GM18517 (cell line): ENCODE results near the gene CLEC18C.
"Not testable (repeated sequence)": the region's sequence is repeated elsewhere in the genome, so short reads cannot be mapped to it uniquely, and the experiment has no call there.

Source experiments
- ATAC-seq: cut with Tn5 transposase; IDR thresholded peaks from one replicate; pipeline ENCODE4 v1.9.1; 2021; ENCODE audit warnings: mild to moderate bottlenecking, moderate library complexity; ENCODE audit not compliant: unreplicated experiment

CLEC18C gene

DNA sequence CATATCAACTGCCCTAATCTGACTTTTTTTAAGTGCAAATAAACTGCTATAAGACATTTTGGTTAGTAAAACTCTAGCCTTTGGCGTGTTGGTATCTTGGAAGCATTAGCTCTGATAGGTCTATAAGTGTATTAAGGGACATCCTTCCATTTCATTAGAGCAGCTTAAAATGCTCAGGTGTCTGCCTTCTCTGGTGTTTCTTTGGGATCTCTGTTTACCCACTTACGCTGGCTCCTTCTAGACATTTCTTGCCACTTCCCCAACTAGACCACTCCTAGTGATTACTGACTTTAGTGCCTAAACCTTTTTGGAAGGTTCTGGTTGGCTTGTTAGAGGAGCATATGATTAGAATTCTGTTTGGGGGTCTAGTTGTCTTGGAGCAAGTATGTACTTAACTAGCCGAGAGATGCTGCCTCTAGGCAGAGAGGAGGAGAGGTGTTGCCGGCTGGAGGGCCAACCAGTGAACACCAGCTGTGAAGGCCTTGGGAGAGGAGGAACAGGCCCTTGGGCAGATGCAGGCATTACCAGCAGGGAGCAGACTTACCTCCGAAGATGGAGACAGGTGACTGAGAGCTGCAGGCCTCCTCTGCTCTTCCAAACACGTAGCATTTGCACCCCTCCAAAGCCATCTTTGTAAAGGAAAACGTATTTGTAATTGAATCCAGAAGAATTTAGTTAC, 15.2 kb upstream of the CLEC18C start:
- no peak for ATAC-seq

DNA sequence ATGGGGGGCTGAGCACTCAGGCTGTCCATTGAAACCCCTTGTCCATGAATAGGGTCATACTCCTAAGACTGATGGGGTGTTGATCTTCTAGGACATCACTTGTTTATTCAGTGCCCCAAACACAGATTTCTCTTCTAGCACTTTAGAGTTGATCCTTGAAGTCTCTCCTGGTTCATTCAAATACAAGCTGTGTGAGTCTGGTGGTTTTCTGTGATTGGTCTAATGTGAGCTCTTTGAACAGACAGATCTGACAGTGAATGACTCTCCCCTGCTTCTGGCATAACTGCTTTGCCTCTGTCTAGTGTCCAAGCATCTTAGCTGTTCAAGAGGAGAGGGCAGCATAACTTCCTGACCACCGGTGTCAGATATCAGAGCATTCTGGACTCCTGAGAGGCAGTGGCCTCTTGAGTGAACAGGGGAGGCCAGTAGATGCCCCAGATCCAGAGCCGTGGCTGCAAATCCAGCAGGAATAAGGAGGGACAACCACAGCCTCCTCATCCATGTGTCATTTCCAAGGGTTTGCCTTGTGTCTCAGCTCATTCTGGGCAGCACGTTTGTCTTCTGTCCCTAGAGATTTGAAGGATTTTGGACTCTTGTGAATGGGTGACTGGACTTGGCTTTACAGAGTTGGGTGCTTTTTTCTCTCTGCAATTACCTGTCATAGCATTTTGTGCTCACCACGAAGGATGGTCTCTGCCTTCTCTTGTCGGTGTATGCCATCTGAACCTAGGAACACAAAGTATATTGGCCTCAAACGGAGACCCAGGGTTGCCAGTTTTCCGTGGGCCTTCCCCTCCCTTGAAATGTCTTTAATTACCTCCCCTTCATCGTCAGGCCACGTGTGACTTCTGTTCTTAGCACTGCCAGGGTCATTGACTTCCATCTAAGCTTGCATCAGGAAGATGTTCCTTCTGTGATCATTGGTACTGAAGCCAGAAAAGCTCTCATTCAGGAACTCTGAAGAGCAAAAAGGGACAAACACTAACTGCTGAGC, 13.9 kb upstream of the CLEC18C start:
- no peak for ATAC-seq

DNA sequence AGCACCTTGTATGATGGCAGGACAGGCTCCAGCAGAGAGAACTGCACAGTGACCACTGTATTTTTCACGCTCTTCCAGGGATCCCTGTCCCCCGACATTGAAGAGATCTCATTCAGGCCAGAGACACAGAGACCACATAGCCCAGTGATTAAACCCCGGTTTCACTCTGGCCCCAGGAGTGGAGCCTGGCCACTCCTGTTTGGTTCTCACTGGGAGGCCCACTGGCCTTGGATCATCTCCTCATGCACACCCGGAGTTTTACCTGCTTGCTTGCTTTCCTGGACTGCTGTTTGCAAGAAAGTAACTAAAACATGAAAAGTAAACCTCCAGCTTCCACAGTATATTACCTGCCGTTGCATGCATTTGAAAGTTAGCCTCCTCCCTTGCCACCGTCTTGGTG, 13.2 kb upstream of the CLEC18C start:
- ATAC-seq: no peak

DNA sequence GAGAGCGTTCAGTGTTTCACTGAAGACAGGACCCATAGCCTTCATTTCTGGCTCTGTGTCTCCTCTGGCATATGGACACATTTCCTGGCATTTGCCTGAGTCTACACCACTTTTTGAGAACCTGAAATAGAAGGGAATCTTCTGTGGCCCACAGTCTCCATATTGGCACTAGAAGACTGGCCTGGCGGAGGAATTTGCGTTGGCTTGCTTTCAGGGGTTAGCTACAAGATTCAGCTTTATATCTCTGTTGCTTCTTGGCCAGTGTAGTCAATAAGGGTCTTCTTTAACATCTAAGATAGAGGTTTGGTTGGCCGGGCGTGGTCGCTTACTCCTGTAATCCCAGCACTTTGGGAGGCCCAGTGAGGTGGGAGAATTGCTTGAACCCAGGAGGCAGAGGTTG, 12.8 kb upstream of the CLEC18C start:
- no peak for ATAC-seq

DNA sequence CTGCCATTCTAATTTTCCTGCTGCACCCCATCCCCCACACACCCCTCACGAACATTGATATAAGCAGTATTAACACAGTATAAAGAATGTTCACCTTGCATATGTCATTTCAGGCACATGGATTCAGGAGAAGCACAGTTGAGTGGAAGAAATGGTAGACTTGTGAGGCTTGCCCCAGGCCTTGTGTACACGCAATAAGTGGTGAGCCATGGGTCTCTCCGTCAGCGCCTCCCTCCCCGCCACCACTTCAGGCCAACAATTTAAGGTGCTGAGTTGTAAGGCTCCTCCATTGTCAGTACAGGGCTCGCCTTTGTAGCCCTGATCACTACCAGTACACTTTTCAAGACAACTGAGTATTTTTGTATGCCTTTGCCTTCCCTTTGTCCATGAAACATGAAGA, 12.2 kb upstream of the CLEC18C start:
- no peak for ATAC-seq

DNA sequence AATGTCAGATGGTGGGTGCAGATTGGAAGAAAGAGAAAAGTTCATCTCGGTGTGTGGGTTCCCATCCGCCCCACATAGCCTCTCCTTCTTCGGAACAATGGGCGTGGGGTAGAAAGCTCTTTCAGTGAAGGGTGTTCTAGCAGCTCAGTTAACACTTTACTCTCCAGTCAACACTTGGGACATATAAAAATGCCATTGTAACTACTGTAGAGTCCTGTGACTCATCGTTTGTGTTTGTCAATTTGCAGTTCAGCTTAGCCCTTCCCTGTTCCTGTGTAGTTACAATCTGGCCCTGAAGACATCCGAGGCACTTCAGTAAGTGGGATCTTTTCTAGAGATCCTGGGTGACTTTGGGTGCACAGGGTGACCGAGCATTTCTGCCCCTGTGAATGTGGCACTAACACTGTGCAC, 11.5 kb upstream of the CLEC18C start:
- no peak for ATAC-seq

DNA sequence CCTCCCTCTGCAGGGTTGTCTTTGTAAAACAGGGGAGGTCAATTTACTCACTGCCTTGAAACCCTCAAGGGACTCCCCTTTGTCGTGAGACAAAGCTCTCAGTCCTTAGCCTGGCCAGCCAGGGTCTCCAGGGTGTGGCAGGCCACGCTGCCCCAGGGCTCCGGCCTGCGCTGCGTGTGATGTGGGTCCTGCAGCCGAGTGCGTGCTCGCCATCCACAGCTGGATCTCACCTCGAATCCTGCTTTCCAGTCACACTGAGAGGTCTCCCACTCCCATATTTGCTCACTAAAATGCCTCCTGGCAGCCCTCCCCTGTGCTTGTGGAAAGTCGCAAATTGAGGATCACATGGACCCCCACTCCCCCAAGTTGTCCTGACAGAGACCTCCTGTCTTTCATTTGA, 10.0 kb upstream of the CLEC18C start:
- ATAC-seq: no peak

DNA sequence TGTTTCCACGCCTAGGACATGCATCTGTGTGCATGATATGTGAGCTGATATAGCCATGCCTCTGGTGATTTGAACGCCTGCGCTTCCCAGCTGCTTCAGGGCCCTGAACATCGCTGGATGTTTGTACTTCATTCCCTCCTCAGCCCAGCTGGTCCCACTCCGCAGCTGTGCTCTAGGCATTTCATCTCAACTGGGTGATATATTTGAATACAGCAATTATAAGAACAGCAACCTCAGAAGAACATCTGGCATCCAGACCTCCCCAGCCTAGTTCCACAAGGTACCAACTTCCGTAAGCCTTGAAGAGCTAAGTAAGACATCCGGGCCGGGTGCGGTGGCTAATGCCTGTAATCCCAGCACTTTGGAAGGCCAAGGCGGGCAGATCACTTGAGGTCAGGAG, 6.9 kb upstream of the CLEC18C start:
- ATAC-seq: not testable (repeated sequence)

DNA sequence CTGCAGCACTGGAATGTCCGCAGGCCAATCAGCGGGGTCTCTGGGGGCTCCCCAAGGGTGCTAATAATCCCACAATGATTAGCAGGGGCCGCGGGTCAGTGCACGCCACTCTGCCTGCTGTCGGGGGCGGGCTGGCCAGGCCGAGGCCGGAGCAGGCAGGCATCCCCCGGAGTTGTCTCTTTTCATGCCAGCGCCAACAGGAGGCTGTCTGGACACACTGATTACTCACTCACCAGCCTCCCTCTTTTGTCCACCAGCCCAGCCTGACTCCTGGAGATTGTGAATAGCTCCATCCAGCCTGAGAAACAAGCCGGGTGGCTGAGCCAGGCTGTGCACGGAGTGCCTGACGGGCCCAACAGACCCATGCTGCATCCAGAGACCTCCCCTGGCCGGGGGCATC, 329 bp downstream of the CLEC18C start:
- ATAC-seq: not testable (repeated sequence)

DNA sequence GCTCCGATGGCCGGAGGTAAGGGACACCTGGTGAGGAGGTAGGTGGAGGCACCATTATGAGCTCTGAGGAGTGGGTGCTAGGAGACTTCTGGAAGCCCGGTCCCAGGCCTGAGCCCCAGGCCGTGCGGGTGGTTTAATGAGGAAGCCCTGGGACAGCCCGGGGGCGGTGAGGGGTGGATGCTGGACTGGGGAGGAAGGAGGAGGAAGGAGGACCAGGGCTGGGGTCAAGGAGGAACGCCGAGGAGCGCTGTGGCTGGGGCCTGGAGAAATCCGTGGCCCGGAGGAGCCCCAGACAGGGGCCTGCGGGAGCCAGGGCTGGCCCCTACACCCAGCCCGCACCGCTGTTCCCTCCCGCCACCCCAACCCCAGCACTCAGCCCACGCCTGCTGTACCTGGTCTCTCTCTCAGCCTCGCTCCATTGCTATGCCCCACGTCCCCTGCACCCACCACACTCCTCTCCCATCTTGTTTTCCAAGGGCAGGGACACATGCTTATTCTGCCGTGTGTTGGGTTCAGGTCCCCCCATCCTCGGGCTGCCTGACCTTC, 873 bp downstream of the CLEC18C start:
- ATAC-seq: not testable (repeated sequence)

DNA sequence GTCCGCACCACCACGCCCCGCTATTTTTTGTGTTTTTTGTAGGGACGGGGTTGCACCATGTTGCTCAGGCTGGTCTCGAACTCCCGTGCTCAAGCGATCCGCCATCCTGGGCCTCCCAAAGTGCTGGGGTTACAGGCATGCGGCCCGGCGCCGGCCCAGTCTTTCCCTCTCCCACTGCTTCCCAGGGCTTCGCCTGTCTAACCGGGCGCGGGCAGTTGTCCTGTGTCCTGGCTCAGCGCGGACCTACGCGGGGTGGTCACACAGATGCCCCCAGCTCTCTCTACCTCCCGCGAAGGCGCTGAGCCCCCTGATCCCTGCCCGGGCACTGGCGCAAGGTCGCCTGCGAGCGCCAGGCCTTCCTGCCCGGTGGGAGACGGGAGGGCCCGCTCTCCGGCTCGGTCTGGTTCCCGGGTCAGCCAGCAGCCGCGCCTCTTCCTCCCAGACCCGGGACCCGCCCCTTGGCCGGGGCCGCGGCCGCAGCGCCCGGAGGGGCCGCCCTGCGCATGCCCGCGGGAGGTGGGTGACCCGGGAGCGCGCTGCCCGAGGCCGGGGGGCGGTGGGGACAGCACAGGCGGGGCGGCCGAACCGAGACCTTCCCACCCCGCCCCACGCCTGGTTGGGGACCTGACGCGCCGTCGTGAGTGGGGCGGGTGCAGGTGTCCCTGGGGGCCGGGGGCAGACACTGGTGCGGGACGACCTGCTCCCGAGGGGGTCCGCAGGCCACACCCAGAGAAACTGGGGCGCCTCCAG, 14.4 kb downstream of the CLEC18C start:
- ATAC-seq: not testable (repeated sequence)

DNA sequence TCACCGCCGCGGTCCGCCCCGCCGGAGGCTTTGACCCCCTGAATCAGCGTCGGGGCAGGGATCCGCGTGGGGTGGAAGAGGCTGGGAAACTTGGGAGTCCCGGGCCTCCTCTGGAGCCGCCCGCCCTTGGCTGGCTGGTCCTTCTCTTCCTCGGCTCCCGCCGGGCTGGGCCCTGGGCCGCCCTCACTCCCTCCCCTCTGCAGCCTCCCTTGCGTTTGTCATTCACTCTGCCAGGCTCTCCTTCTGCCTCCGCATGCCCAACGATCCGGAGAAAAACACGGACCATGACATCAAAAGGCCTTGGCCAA, 15.0 kb downstream of the CLEC18C start:
- not testable (repeated sequence) for ATAC-seq

DNA sequence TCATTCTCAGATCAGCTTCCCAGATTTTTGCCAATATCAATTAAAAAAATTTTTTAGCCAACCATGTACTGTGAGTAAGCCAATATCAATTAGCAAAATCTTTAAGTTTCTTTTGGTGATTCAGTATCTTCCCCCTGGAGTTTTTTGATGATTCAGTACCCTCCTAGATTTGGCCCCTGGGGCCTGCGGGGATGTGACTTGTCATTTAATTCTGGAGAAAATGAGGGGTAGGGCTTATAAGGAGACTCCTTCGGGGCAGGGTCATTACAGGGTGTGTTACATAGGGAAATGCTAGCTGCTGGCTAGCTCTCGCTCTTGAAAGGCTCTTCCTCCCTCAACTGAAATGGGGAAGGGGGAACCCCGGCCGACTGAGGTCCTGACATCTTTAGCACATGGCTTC, 17.0 kb downstream of the CLEC18C start:
- not testable (repeated sequence) for ATAC-seq

DNA sequence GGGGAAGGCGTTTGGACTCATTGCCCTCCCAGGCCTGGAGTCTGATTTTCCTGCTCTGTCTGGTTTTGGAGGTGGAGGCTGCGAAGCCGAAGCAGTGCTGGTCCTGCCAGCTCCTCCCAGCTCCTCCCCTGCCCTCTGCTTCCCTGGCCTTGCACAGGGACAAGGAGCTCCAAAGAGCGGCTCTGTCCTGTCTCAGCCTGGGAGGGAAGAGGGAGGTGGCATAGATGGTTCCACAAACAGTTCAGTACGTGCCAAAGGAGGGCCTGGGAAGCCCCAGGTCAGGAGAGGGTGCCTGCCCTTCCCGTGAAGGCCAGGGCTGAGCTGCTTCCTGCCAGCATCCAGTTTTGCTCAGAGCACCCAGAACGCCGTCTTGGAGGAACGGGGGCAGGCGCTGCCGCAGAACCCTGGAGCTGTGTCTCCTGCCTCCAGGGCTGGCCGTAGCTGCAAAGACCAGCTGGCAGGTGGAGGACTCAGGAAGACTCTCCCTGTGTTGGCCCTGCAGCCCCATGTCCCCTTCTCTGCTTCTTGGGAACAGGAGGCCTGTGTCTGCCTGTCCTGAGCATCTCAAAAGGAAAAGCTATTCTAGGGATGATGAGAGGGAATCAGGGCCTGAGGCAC, 23.2 kb downstream of the CLEC18C start:
- ATAC-seq: not testable (repeated sequence)

DNA sequence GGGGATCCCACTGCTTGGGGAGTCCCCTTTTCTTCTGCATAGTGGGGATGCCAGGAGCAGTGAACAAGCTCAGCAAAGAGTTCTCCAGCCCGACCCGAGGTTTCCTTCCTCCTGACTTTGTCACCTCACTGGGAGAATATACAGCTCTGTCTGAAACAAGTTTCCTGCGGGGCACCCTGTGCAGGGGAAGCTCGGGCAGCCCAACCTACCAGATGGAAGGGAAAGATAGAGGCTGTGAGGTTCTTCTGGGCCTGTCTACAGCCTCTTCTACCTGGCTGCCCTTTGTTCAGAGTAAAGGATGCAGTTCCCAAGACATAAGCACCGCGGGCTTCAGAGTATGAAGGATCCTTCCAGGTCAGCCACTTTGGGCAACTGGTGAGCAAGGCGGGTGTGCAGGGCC, 24.0 kb downstream of the CLEC18C start:
- not testable (repeated sequence) for ATAC-seq

DNA sequence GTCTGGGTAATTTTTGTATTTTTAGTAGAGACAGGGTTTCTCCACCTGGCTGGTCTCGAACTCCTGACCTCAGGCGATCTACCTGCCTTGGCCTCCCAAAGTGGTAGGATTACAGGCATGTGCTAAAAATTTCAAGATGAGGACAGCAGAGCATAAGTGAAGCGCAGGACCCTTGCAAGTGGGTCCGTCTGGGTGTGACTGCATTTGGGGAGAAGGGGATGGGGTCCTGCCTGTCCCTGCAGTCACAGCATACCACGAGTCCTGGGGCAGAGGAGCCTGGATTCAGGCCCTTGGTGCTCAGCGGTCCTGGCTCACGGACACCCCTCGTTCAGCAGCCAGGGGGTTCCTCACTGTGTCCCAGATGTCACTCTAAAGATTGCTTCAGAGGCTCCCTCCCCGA, 24.6 kb downstream of the CLEC18C start:
- ATAC-seq: not testable (repeated sequence)

DNA sequence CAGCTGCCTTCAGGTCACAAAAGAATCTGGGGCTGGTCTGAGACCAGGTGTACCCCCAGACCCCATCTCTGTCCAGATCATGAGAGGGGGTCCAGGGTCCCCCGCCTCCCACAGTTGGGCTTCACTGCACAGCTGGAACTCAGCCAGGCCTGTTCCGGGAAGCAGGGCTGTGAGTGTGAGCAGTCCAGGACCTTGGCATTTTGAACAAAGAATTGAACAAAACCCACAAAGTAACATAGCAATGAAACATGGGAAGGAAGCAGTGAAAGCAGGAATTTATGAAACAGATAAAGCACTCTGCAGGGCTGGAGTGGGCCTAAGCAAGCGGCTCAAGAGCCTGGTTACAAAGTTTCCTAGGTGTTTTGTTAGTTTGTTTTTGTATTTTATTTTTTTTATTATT, 25.1 kb downstream of the CLEC18C start:
- ATAC-seq: not testable (repeated sequence)

DNA sequence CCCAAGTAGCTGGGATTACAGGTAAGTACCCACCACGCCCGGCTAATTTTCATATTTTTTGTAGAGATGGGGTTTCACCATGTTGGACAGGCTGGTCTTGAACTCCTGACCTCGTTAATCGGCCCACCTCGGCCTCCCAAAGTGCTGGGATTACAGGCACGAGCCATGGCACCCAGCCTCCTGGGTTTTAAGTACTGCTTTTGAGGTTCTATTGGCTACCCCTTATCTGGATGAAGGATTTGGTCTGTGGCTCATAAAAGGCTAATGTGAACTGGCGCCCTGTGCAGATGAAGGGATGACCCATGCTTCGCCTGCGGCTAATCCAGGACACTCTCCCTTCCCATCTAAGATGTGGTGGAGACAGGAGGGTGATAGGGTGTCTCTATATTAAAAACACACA, 25.6 kb downstream of the CLEC18C start:
- ATAC-seq: not testable (repeated sequence)

DNA sequence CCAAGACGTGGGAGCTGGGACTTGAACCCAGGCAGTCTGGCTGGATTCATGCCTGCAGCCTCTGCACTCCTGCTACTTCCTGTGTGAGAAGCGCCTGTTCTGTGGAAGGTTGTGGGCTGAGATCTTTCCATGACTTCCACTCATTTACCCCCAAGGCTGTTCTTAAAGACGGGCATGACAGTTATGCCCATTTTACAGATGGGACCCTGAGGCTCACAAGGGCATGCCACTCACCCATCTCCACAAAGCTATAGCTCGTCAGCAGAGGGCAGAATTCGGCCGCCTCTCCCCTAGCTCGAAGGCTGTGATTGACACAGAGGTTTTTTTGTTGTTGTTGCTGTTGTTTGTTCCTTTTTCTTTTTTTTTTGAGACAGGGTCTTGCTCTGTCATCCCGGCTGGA, 26.5 kb downstream of the CLEC18C start:
- not testable (repeated sequence) for ATAC-seq

DNA sequence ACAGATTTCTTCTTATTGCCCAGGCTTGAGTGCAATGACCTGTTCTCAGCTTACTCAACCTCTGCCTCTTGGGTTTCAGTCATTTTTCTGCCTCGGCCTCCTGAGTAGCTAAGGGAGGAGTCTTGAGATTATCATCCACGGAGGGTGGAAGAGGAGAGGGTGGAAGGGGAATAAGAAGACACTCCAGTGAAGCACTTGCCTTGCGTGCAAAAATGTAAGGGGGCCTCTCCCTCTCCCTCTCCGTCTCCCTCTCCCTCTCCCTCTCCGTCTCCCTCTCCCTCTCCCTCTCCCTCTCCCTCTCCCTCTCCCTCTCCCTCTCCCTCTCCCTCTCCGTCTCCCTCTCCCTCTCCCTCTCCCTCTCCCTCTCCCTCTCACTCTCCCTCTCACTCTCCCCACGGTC, 29.9 kb downstream of the CLEC18C start:
- not testable (repeated sequence) for ATAC-seq

DNA sequence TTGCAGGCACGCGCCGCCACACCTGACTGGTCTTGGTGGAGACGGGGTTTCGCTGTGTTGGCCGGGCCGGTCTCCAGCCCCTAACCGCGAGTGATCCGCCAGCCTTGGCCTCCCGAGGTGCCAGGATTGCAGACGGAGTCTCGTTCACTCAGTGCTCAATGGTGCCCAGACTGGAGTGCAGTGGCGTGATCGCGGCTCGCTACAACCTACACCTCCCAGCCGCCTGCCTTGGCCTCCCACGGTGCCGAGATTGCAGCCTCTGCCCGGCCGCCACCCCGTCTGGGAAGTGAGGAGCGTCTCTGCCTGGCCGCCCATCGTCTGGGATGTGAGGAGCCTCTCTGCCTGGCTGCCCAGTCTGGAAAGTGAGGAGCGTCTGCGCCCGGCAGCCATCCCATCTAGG, 30.4 kb downstream of the CLEC18C start:
- not testable (repeated sequence) for ATAC-seq
